Placental pericyte (primary cell): Measurements from ENCODE around the gene RHBDL1. TPM values are rescaled to one million over a fixed set of nuclear protein-coding genes. Genes with fewer than 3 reads are reported as not detected.

Source experiments
- total RNA-seq: library from RNA; depleted of rRNA; stranded (reverse); fragments of >200 nt; gene quantifications from 2 replicates; pipeline ENCODE4 v1.2.3, GENCODE V29; 2012

Gene RHBDL1
- total RNA-seq, 1 donor: 2.3 TPM

Other genes with a start within 250 kb of the RHBDL1 start
- gene CAPN15, start 148.0 kb upstream of the RHBDL1 start, total RNA-seq: 68.9 and 91.9 TPM in 2 replicates
- gene PRR35, start 115.3 kb upstream of the RHBDL1 start, total RNA-seq: 0.14 TPM in 1 of 2 replicates, not detected in the other
- gene NHLRC4, start 108.7 kb upstream of the RHBDL1 start, total RNA-seq: 2.6 TPM in 2 replicates
- 27.8 and 33.5 TPM in 2 replicates for gene PIGQ, start 105.7 kb upstream of the RHBDL1 start, total RNA-seq
- 15.3 and 16.5 TPM in 2 replicates for gene RAB40C, start 85.6 kb upstream of the RHBDL1 start, total RNA-seq
- 0.14 and 0.22 TPM in 2 replicates for gene WFIKKN1, start 44.7 kb upstream of the RHBDL1 start, total RNA-seq
- gene METTL26, start 39.4 kb upstream of the RHBDL1 start, total RNA-seq: 99.1 and 106 TPM in 2 replicates
- 11.5 and 16.6 TPM in 2 replicates for gene MCRIP2, start 33.8 kb upstream of the RHBDL1 start, total RNA-seq
- gene WDR90, start 26.3 kb upstream of the RHBDL1 start, total RNA-seq: 12.3 and 22.6 TPM in 2 replicates
- 56.5 and 67.4 TPM in 2 replicates for gene RHOT2, start 7.5 kb upstream of the RHBDL1 start, total RNA-seq
- 91.5 and 131 TPM in 2 replicates for gene STUB1, start 4.7 kb downstream of the RHBDL1 start, total RNA-seq
- 45.7 and 62.3 TPM in 2 replicates for gene JMJD8, start 8.7 kb downstream of the RHBDL1 start, total RNA-seq
- gene WDR24, start 14.7 kb downstream of the RHBDL1 start, total RNA-seq: 12.9 and 15.8 TPM in 2 replicates
- 0.22 TPM in 1 of 2 replicates, not detected in the other for gene FBXL16, start 30.1 kb downstream of the RHBDL1 start, total RNA-seq
- gene METRN, start 39.4 kb downstream of the RHBDL1 start, total RNA-seq: 10.1 and 40.1 TPM in 2 replicates
- gene ANTKMT, start 45.5 kb downstream of the RHBDL1 start, total RNA-seq: 25.4 and 30.6 TPM in 2 replicates
- 1.1 and 3.1 TPM in 2 replicates for gene CCDC78, start 50.8 kb downstream of the RHBDL1 start, total RNA-seq
- 8.3 and 23.4 TPM in 2 replicates for gene HAGHL, start 51.4 kb downstream of the RHBDL1 start, total RNA-seq
- 25.2 and 40.8 TPM in 2 replicates for gene CIAO3, start 65.3 kb downstream of the RHBDL1 start, total RNA-seq
- not detected in 2 replicates for gene MSLN, start 85.1 kb downstream of the RHBDL1 start, total RNA-seq
- 33.3 and 54.4 TPM in 2 replicates for gene RPUSD1, start 112.7 kb downstream of the RHBDL1 start, total RNA-seq
- gene CHTF18, start 112.9 kb downstream of the RHBDL1 start, total RNA-seq: 2.2 and 36.9 TPM in 2 replicates
- gene GNG13, start 125.1 kb downstream of the RHBDL1 start, total RNA-seq: not detected in 2 replicates